DOHH2 (cell line): ENCODE results near the gene EVC2.

ENCODE experiments used
- CTCF ChIP-seq: fragments of 200-600 bp; sonication (generic); IDR thresholded peaks from one replicate; pipeline ENCODE4 v1.5.1; 2014; ENCODE audit warnings: antibody characterized with exemption, mild to moderate bottlenecking, low read depth, low read length; ENCODE audit not compliant: poor library complexity, severe bottlenecking
- EZH2phosphoT487 ChIP-seq: fragments of 200-600 bp; sonication (generic); IDR thresholded peaks from 2 replicates; pipeline ENCODE4 v1.6.1; 2017; ENCODE audit warnings: borderline replicate concordance, mild to moderate bottlenecking, antibody characterized with exemption, low read length, moderate library complexity, mixed read lengths

- no peak for TF ChIP-seq CTCF
- TF ChIP-seq EZH2phosphoT487 = no peak
Measured at GRCh38 chr4:5719350-5720055, 11.1 kb upstream of the EVC2 start.
